Measurements from ENCODE around the gene BAX.
A peak's percentile ranks its signal among the peaks of the same experiment; 100 is the strongest.

BAX gene

DNA sequence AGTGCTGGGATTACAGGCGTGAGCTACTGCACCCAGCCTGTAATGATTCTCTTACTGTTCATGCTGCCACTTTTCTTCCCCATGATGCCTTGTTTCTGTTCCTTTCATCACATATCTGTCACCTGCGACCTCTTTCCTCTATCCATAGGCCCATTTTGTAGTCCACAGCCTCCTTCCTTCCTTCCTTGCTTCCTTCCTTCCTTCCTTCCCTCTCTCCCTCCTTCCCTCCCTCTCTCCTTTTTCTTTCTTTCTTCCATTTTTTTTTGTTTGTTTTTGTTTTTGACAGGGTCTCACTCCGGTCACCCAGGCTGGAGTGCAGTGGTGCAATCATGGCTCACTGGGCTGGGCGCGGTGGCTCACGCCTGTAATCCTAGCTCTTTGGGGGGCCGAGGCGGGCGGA is 34.2 kb downstream of the BAX start:
- H3K4me3 ChIP-seq (ENCODE audit: low read length): no peak overlapping the region
- H3K27me3 ChIP-seq (ENCODE audit: insufficient read depth, low read length): no peaks in the 10 kb centered on the region
- peaks cover 7% of the 10 kb centered on the region for H3K4me1 ChIP-seq (ENCODE audit: insufficient read depth, low read length)
- H3K36me3 ChIP-seq (ENCODE audit: insufficient read depth, low read length): peaks cover 32% of the 10 kb centered on the region
- no peak overlapping the region for H2AFZ ChIP-seq (ENCODE audit: low read depth, low read length)
- no peaks in the 10 kb centered on the region for H3K9me3 ChIP-seq (ENCODE audit: low read length)

DNA sequence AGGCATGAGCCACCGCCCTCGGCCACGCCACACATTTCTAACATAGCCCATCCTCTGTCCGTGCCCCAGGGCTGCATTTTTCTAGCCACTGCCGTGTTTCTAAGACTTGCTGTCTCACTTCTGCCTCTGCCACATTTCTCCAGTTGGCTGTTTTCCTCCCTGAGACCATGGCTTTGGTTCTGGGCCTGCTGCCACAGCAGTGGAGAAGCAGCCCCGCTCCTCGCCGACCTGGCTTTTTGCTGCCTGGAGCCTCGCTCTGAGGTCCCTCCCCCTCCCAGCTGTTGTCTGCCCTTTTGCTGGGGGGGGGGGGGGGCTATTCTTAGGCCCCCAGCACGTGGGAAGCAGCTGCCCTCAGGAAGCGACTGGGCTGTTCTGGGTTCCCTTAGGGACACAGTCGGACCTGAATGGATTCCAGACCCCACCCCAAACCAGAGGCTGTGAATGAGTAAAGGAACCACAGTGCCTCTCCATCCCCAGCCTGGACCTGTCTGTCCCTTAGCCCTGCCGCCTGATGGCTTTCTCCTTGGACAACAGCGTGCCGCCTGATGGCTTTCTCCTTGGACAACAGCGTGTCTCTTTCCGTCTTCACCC is 35.1 kb downstream of the BAX start:
- peaks cover 30% of the 10 kb centered on the region for H3K36me3 ChIP-seq (ENCODE audit: insufficient read depth, low read length)
- H3K4me3 ChIP-seq (ENCODE audit: low read length): no peak overlapping the region
- H3K9me3 ChIP-seq (ENCODE audit: low read length): no peaks in the 10 kb centered on the region
- H3K4me1 ChIP-seq (ENCODE audit: insufficient read depth, low read length): peaks cover 14% of the 10 kb centered on the region
- no peak overlapping the region for H2AFZ ChIP-seq (ENCODE audit: low read depth, low read length)
- no peaks in the 10 kb centered on the region for H3K27me3 ChIP-seq (ENCODE audit: insufficient read depth, low read length)

DNA sequence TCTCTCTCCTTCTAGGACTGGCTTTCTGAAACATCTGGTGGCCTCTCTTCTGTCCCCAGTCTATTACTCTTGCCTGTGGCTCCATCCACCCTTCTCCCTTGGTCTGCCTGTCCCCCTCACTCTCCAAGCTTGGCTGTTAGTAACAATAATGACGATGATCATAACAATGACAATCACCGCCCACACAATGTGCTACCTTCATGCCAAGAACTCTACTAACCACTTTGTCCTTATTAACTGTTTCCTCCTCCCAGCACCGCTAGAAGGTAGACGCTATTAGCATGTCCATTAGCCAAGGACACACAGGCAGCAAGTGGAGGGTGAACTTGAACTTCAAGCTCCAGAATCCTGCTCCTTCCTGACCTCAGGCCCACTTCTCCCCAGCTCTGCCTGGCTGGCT is 35.7 kb downstream of the BAX start:
- Histone ChIP-seq H3K4me3 (ENCODE audit: low read length) (no peak overlapping the region), H3K27me3 (ENCODE audit: insufficient read depth, low read length) (no peaks in the 10 kb centered on the region), H2AFZ (ENCODE audit: low read depth, low read length) (no peak overlapping the region), H3K4me1 (ENCODE audit: insufficient read depth, low read length) (peaks cover 17% of the 10 kb centered on the region), H3K36me3 (ENCODE audit: insufficient read depth, low read length) (peaks cover 24% of the 10 kb centered on the region), H3K9me3 (ENCODE audit: low read length) (no peaks in the 10 kb centered on the region)

DNA sequence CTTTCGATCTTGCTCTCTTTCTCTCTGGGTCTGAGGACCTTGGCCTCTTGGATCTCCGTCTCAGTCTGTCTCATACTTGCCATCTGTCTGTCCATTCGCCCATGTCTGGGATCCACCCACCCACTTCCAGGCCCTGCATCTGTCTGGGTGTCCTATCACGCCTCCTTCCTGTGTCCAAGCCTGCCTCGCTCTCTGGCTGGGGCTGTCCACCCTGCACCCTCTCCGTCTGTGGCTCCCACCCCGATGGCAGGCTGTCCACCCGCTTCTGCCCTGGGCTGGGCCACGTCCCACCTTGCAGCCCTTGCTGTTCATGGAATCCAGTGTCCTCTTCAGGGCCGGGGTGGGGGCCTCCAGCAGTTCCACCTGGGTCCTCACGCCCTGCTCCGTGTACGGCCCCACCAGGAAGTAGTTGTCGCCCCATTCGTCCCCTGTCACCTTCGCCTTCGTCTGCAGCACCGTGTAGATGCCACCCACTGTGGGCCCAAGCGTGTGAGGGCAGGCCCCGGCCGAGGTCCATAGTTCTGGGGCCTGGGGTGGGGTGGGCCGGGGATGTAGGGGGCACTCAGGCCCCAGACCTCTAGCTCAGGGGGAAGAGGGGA is 36.4 kb downstream of the BAX start:
- Histone ChIP-seq H2AFZ (ENCODE audit: low read depth, low read length) (no peak overlapping the region), H3K27me3 (ENCODE audit: insufficient read depth, low read length) (no peaks in the 10 kb centered on the region), H3K36me3 (ENCODE audit: insufficient read depth, low read length) (peaks cover 17% of the 10 kb centered on the region), H3K4me1 (ENCODE audit: insufficient read depth, low read length) (peaks cover 17% of the 10 kb centered on the region), H3K9me3 (ENCODE audit: low read length) (no peaks in the 10 kb centered on the region), H3K4me3 (ENCODE audit: low read length) (no peak overlapping the region)

DNA sequence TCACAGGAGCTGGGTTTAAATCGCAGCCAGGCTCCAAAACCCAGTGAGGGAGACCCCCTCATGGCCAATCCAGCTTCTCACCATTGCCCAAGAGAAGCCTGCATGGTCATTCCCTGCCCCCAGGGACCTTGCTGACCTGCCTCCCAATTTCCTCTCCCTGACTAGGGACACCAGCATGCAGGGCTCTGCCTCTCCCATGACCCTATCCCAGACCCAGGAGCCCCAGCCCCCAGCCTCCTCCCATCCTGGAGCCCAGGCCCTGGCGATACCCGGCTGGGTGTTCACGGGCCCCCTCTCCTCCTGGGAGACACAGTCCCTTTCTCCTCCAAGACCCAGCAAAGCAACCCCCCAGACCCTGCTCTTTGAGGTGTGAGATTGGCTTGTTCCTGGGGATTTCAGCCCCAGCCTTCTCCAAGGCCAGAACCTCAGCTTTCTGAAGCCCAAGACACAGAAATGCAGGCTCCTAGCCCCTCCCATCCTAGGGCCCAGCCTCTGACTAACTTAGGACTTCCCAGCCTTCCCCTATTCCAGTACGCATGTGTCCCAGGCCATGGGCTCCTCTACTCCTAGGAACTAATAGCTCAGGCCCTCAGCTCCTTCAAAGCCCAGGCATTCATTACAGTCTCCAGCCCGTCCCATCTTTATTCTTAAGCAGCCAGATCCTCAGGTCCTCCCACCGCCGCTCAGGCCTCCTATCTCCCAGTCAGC is 37.4 kb downstream of the BAX start:
- Histone ChIP-seq H3K27me3 (ENCODE audit: insufficient read depth, low read length) (no peaks in the 10 kb centered on the region), H3K36me3 (ENCODE audit: insufficient read depth, low read length) (peaks cover 12% of the 10 kb centered on the region), H3K4me3 (ENCODE audit: low read length) (peak overlapping the region; percentile 74), H2AFZ (ENCODE audit: low read depth, low read length) (peak overlapping the region; percentile 7), H3K4me1 (ENCODE audit: insufficient read depth, low read length) (peaks cover 17% of the 10 kb centered on the region), H3K9me3 (ENCODE audit: low read length) (no peaks in the 10 kb centered on the region)

DNA sequence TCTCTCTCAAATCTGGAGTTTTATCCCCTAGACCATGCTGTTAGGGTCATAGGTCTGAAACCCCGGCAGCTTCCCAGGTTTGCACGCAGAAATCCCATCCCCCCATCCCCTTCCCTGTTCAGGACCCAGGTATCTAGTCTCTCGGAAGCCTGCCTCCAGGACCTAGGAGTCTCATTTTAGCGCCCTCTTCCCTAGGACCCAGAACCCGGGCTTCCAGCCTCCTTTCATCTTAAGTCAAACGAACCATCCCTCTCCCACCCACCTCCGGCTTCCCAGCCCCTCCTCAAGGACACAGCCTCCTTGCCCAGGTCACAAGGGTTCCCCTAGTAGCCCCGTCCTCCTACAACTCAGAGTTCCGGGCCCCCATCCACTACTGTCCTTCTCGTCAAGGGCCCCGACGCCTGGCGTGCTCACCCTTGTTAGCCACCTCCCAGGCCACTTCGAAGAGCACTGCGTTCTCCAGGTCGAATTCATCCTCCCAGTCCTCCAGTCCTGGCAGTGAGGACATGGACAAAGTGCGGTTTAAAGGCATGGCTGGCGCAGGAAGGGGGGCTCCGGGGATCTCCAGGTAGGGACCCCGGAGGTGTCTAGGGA is 38.0 kb downstream of the BAX start:
- Histone ChIP-seq H3K4me1 (ENCODE audit: insufficient read depth, low read length) (peaks cover 17% of the 10 kb centered on the region), H3K9me3 (ENCODE audit: low read length) (no peaks in the 10 kb centered on the region), H2AFZ (ENCODE audit: low read depth, low read length) (peak overlapping the region; percentile 7), H3K27me3 (ENCODE audit: insufficient read depth, low read length) (no peaks in the 10 kb centered on the region), H3K4me3 (ENCODE audit: low read length) (peak overlapping the region; percentile 74), H3K36me3 (ENCODE audit: insufficient read depth, low read length) (peaks cover 7% of the 10 kb centered on the region)

DNA sequence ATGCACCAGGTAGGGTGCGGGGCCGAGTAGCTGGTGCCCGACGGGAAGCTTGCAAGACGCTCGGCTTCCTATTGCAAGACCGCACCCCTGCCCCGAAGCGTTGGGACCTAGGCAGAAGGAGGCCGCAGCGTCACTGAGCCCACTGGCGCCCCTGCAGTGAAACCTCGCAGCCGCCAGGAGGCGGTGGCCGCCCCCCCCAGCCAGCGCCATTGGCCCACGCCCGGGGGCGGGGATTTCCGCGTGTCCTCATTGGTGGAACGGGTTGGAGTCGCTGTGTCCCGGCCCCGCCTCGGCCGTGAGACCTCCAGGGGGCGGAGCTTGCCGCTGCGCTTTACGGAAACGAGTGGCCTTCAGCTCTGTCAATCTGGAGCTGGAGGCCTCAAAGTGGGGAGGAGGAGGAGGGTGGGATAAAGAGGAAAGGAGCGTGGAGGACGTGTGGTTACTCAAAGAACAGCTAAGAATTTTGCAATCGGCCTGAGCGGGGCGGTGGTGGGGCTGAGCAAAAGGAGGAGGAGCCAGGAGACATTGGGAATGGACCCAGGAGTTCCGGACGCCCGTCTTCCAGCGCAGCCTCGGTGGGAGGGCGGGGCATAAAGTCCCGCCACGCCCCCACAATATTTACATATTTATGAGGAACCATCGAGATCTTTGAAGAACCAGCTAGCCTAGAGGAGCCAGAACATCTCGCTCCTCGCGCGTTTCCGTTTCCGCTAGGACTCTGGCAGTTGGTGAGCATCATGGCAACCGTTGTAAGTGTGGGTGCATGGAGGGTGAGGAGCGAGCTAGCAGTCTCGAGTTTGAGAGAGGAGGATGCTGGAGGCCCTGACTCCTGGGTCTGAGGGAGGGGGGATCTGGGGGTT is 38.7 kb downstream of the BAX start, which contains the start of the genes GYS1 and RUVBL2:
Gene GYS1, minus strand, starts transcription at position 135 of the 860 bp plus-strand sequence. CDS start 197 bp downstream, outside the sequence.
Gene RUVBL2, plus strand, starts transcription at position 713 of the 860 bp plus-strand sequence. Its CDS starts 25 bp downstream, at position 738.
- H3K9me3 ChIP-seq (ENCODE audit: low read length): no peaks in the 10 kb centered on the region
- peak within 1 kb of the TSS; percentile 74 for H3K4me3 ChIP-seq (ENCODE audit: low read length)
- H2AFZ ChIP-seq (ENCODE audit: low read depth, low read length): peak within 1 kb of the TSS; percentile 7
- H3K4me1 ChIP-seq (ENCODE audit: insufficient read depth, low read length): peaks cover 17% of the 10 kb centered on the region
- no peaks in the 10 kb centered on the region for H3K27me3 ChIP-seq (ENCODE audit: insufficient read depth, low read length)
- H3K36me3 ChIP-seq (ENCODE audit: insufficient read depth, low read length): peaks cover 5% of the 10 kb centered on the region

DNA sequence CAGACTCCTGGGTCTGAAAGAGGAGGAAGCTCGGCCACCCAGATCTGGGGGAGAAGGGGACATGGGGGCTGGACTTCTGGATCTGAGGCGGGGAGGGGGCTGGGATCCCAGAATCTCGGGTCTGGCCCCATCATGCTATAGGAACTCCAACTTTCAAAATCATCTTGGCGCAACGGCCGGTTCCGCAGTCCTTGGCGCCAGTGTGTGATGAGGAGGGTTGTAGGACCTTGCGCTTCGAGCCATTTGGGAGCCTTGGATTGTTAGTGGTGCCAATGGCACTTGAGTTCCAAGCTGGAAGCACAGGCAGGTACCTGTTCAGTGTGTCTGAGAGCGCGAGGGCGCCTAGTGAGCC is 39.3 kb downstream of the BAX start:
- H3K4me1 ChIP-seq (ENCODE audit: insufficient read depth, low read length): peaks cover 17% of the 10 kb centered on the region
- H3K9me3 ChIP-seq (ENCODE audit: low read length): no peaks in the 10 kb centered on the region
- no peaks in the 10 kb centered on the region for H3K36me3 ChIP-seq (ENCODE audit: insufficient read depth, low read length)
- H3K27me3 ChIP-seq (ENCODE audit: insufficient read depth, low read length): no peaks in the 10 kb centered on the region
- H3K4me3 ChIP-seq (ENCODE audit: low read length): peak overlapping the region; percentile 74
- H2AFZ ChIP-seq (ENCODE audit: low read depth, low read length): no peak overlapping the region

DNA sequence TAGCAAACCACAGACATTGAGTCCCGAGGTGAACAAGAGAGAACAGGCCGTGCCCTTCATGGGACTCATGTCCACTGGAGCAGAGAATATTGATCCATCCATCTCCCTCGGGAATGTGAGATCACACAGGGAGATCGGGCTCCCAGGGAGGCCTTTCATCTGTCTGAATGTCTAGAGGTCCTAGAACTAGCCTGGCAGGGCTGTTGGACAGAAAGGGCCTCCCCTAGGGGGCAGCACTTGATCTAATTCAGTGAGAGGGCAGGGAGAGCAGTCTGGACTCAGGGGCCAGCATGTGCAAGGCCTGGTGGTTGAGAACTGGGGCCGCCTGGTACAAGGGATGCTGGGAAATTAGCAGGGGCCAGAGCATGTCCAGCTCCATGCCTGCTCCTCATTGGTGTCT is 43.3 kb downstream of the BAX start:
- Histone ChIP-seq H2AFZ (ENCODE audit: low read depth, low read length) (no peak overlapping the region), H3K36me3 (ENCODE audit: insufficient read depth, low read length) (peaks cover 5% of the 10 kb centered on the region), H3K27me3 (ENCODE audit: insufficient read depth, low read length) (no peaks in the 10 kb centered on the region), H3K4me3 (ENCODE audit: low read length) (no peak overlapping the region), H3K9me3 (ENCODE audit: low read length) (no peaks in the 10 kb centered on the region), H3K4me1 (ENCODE audit: insufficient read depth, low read length) (peaks cover 10% of the 10 kb centered on the region)

DNA sequence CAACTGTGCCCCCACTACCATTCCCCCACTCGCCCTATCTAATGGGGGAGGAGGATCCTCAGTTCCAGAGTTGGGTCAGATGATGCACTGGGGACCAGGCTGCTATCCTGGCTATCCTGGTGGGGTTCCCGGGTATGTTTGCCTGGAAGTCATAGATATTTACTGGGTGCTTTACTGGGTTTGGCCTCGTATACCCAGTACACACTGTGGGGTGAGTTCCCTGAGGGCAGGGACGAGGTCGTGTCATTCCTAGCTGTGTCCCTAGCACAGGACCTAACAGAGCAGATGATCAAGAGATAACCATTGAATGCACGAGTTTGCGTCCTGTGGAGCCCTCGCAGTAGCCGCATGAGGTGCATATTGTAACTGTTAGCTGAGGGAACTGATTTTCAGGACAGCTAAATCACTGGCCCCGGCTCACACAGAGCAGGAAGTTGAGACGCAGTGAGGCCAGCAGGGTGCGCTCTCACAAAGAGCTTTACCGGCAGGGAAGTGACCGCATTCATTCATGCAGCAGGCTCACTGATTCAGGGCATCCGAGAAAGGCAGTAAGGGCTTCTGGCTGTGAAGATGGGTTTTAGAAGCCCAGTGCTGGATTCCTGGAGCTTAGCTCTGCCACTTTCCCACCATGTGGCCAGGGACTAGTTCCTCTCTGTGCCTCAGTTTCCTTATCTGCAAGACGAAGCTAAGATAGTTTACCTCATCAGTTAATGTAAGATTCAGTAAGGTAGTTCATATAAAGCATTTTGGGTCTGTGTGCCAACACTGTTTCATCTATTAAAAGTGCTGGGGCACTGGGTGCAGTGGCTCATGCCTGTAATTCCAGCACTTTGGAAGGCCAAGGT is 45.0 kb downstream of the BAX start:
- H3K4me1 ChIP-seq (ENCODE audit: insufficient read depth, low read length): peaks cover 4% of the 10 kb centered on the region

DNA sequence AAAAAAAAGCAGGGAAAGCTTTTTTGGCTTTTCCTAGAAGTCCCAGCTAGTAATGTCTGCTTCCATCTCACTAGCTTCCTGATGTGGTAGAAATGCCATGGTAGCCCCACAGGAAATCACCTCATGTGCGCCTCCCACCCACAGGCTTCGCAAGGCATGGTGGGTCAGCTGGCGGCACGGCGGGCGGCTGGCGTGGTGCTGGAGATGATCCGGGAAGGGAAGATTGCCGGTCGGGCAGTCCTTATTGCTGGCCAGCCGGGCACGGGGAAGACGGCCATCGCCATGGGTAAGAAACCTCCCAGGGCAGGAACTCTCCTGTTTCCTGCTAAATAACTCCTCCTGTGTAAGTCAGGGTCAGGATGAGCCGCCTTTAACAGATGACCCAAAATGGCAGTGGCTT is 49.5 kb downstream of the BAX start:
- H3K4me3 ChIP-seq (ENCODE audit: low read length): no peak overlapping the region
- H3K27me3 ChIP-seq (ENCODE audit: insufficient read depth, low read length): no peaks in the 10 kb centered on the region
- peaks cover 44% of the 10 kb centered on the region for H3K36me3 ChIP-seq (ENCODE audit: insufficient read depth, low read length)
- H3K4me1 ChIP-seq (ENCODE audit: insufficient read depth, low read length): no peaks in the 10 kb centered on the region
- H3K9me3 ChIP-seq (ENCODE audit: low read length): no peaks in the 10 kb centered on the region
- no peak overlapping the region for H2AFZ ChIP-seq (ENCODE audit: low read depth, low read length)

More for the DNA sequence above, 45.0 kb downstream of the BAX start:
- Histone ChIP-seq H3K27me3 (ENCODE audit: insufficient read depth, low read length) (no peaks in the 10 kb centered on the region), H3K4me3 (ENCODE audit: low read length) (no peak overlapping the region), H2AFZ (ENCODE audit: low read depth, low read length) (no peak overlapping the region), H3K9me3 (ENCODE audit: low read length) (no peaks in the 10 kb centered on the region), H3K36me3 (ENCODE audit: insufficient read depth, low read length) (peaks cover 20% of the 10 kb centered on the region)
